Ureter (tissue), 1 donor: ENCODE data around the gene C3orf85. TPM values are rescaled to one million over a fixed set of nuclear protein-coding genes. Genes with fewer than 3 reads are reported as not detected.

ENCODE experiments used
- DNase-seq: peaks from one replicate; pipeline ENCODE4 v3.0.0-alpha.2; 2020; ENCODE audit warnings: low spot score
- total RNA-seq: library from RNA; stranded (reverse); gene quantifications from one replicate; pipeline ENCODE4 v1.2.4, GENCODE V29; 2023
- donor health status: DM: yes; HTN: yes; CAD: no.

Gene C3orf85
- total RNA-seq, 1 donor from 2014 or later: not detected

GRCh38 chr3:109152320-109152719 lies 15.8 kb downstream of the C3orf85 start:
- no peak for DNase-seq

DNA sequence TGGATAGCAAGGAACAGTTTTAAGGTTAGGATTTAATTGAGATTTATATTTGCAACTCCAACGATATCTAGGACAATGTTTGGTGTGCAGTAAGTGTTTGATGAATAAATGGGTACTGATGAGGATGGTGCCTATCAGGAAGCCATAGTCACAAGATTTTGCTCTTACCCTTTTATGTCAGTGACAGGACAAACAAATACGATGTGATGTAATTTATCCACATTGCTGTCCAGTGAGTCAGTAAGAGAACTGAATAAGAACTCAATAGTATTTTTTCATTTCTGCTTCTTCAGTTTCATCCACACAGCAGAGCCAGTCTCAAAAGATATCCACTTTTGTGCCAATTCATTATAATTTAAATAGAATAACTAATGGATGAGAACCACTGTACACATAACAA lies 18.5 kb downstream of the C3orf85 start:
- no peak for DNase-seq

DNA sequence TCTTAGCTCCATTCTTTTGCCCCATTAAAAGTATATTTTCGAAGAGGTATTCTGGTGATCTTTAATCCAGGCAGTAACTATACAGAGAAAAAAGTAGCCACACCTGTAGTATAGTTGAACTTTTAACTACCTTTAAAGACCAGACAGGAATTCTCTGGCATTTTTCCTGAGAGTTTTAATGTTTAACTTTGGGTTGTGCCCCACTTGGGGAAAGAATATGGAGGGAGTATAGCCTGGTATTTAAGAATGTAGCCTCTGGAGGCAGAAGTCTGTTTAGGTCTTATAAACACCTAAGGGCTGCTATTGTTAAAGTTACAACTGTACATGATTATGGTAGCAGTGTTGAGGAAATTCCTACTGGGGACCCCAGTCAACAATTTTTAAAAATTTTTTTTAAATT lies 19.3 kb downstream of the C3orf85 start:
- DNase-seq: no peak

GRCh38 chr3:109161487-109162123 lies 25.1 kb downstream of the C3orf85 start:
- no peak for DNase-seq

GRCh38 chr3:109165905-109166304 lies 29.4 kb downstream of the C3orf85 start:
- DNase-seq: no peak

DNA sequence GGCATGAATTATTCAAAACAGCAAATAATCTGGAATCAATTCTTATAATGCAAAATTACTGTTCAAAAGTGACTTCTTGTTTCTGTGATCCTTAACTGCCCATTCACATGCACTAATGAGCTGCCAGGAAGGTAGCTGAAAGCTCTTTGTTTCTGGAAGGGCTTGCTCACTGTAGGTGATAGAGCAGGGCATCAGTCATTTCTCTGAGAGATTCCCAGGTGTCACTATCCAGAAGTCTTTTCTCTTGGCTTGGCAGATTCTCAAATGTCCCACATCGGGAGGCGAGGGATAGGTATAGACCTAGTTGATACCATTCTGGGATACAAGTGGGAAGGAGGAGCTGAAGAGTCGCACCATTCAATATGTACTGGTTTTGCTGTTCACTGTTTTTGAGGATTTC lies 35.0 kb downstream of the C3orf85 start:
- no peak for DNase-seq

DNA sequence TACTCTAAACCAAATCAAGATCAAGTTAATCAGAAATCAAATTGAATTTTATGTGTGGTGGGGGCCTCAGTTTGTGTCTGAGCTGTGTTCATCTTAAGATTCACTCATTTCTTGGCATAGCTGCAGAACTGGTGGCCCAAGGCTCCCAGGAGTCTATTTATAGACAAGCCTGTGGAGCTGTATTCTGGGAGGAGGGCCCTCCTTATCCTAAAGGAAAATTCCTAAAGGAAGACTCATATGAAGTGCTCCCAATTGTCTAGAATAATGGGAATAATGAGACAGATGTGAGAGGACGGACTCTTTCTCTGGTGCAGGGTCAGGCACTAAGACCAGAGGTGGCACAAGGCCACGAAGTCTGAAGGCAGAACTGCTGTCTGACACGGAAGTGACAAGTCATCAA lies 38.9 kb downstream of the C3orf85 start:
- DNase-seq: no peak

DNA sequence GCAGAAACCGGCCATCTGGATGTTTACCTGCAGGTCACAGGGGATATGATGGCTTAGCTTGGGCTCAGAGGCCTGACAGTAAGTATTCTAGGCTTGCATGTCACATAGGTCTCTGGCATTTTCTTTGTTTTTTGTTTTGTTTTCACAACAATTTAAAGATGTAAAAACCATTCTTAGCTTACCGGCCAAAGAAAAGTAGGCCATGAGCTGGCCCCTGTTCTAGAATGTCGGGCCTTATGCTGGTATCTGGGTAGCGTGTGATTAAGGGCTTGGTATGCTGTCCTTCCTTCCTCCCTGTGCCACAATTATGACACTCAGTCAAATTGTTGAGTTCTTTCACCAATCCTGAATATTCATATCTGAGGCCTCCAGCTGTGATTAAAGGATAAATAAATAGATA lies 40.2 kb downstream of the C3orf85 start:
- DNase-seq: no peak

DNA sequence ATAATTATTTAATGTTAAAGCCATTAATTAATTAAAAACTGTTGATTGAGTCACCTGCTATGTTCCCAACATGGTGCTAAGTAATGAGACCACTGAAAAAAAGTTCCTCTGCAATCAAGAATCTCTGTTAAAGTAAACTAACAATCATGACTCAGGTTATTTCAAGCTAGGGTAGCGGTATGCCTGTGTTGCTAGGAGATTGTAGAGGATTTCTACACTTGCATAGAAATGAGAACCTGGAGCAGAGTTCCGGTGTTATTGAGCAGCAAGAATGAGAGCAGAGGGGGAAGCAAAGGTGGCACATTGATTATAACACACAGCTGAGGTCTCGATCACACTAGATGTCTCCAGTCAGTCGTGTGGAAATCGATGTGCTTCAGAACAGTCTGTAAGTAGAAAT lies 41.4 kb downstream of the C3orf85 start:
- DNase-seq: no peak

- DNase-seq: no peak
These were observed 42.2 kb downstream of the C3orf85 start for GRCh38 chr3:109178708-109179107.

DNA sequence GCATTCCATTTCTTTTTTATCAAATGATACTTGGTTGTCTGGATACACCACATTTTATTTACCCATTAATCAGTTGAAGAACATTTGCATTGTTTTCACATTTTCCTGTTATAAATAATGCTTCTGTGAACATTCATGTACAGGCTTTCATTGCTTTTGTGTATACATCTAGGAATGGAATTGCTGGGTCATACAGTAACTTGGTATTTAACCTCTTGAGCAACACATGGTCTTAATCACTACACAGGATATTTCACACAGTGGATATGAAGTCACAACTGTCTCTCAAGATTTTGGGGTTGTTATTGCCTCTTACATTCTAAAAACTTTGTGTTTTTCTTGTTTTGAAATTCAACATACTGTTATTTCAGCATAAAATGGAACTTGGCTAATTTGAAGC lies 48.2 kb downstream of the C3orf85 start:
- no peak for DNase-seq

DNA sequence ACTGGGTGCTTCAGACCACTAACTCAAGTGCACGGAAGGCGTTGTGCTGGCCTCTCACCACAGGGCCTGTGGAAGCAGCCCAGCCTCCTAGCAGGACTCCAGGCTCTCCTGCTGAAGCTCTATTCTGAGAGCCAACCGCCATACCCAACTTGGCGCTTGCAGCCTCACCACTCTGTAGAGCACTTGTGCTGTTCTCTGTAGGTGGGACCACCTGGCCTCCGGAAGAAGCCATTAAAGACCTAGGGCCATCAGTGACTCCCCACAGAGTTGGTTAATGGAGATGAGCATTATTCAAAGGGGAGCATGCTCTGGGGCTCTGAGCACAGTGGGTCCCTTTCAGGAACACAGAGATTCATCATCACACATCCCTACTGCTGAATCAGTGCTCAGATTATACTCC lies 50.9 kb downstream of the C3orf85 start:
- DNase-seq: no peak

GRCh38 chr3:109188741-109189140 lies 52.2 kb downstream of the C3orf85 start:
- DNase-seq: no peak

DNA sequence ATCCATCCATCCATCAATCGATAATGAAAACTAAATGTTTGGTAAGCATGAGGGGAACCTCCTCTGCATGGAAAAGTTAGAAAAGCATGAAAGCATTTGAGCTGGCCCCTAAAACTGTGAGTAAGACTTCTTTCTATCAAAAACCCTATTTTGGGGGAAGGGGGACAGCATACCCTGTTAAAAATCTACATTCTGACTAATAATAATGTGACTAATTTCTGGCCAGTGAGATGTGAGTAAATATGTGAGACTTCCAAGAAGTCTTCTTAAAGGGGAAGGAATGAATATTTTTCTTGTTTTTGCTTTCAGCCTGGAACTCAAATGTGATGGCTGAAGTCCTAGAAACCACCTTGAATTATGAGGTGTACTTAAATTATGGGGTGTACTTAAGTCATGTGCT lies 54.9 kb downstream of the C3orf85 start:
- no peak for DNase-seq

DNA sequence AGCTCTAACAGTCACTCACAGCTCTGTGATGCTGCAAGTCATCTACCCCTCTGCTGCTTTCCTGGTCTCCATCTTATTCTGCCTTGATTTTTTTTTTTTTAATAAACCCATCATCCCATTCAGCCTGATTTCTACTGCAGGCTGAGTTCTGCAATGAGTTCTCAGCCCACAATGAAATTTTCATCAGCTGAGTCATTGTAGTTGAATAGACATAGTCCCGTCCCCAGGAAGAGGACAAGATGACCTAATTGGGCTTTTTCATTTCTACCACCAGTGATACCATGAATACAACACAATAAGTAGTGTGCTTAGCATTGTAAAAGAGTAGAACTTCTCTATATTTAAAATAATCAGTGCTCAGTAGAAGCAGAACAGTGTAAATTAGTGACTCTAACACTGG lies 59.3 kb downstream of the C3orf85 start:
- no peak for DNase-seq

Other genes with a start within 250 kb of the C3orf85 start
- not detected for gene GUCA1C, start 182.8 kb upstream of the C3orf85 start, total RNA-seq
- not detected for gene MORC1, start 18.6 kb upstream of the C3orf85 start, total RNA-seq
- gene DPPA2, start 179.8 kb downstream of the C3orf85 start, total RNA-seq: not detected
- gene DPPA4, start 200.8 kb downstream of the C3orf85 start, total RNA-seq: 0.55 TPM